HepG2 (cell line): ENCODE measurements around the gene SLC25A17. TPM values are rescaled to one million over a fixed set of nuclear protein-coding genes. Genes with fewer than 3 reads are reported as not detected.

ENCODE experiments used
- AHR ChIP-seq: IDR thresholded peaks from 2 replicates; pipeline ENCODE4 v1.6.1; 2018; ENCODE audit warnings: missing genetic modification reagents, missing compliant biosample characterization
- ATF1 ChIP-seq: IDR thresholded peaks from 2 replicates; pipeline ENCODE4 v1.6.1; 2016; ENCODE audit warnings: mild to moderate bottlenecking, control low read depth
- CBX2 ChIP-seq, 2 experiments: fragments of 200-600 bp in 1 of 2; sonication (generic); formaldehyde crosslinking in 1 of 2; IDR thresholded peaks; 2 replicates each; pipeline versions ENCODE4 v1.7.0 to v1.8.1; 2018 to 2022; ENCODE audit warnings: low read depth in 2 of 2, low read length in 1 of 2, mild to moderate bottlenecking in 1 of 2, missing genetic modification reagents in 1 of 2
- CHD4 ChIP-seq: fragments of 200-600 bp; sonication (generic); IDR thresholded peaks from 2 replicates; pipeline ENCODE4 v1.7.0; 2017; ENCODE audit warnings: mild to moderate bottlenecking, low read length, borderline replicate concordance
- FOSL2 ChIP-seq: sonication (generic); formaldehyde crosslinking; IDR thresholded peaks from 2 replicates; pipeline ENCODE4 v1.4.0; 2020; ENCODE audit warnings: missing genetic modification reagents
- FOXC1 ChIP-seq: sonication (generic); formaldehyde crosslinking; IDR thresholded peaks from 2 replicates; pipeline ENCODE4 v1.8.0; 2022; ENCODE audit warnings: mild to moderate bottlenecking, missing genetic modification reagents, borderline replicate concordance
- KAT7 ChIP-seq: IDR thresholded peaks from 2 replicates; pipeline ENCODE4 v1.6.1; 2018; ENCODE audit warnings: borderline replicate concordance, missing compliant biosample characterization
- NCOA5 ChIP-seq: sonication (generic); formaldehyde crosslinking; IDR thresholded peaks from 2 replicates; pipeline ENCODE4 v1.4.0; 2020; ENCODE audit warnings: missing genetic modification reagents
- PREB ChIP-seq: sonication (generic); formaldehyde crosslinking; IDR thresholded peaks from 2 replicates; pipeline ENCODE4 v1.4.0; 2020; ENCODE audit warnings: missing genetic modification reagents
- TERF1 ChIP-seq: sonication (generic); formaldehyde crosslinking; IDR thresholded peaks from 2 replicates; pipeline ENCODE4 v1.8.0; 2022; ENCODE audit warnings: mild to moderate bottlenecking, missing genetic modification reagents, moderate library complexity
- TFE3 ChIP-seq: IDR thresholded peaks from 2 replicates; pipeline ENCODE4 v1.6.1; 2016
- TSC22D2 ChIP-seq: sonication (generic); formaldehyde crosslinking; IDR thresholded peaks from 2 replicates; pipeline ENCODE4 v1.5.1; 2020; ENCODE audit warnings: missing genetic modification reagents, mild to moderate bottlenecking, borderline replicate concordance
- ZBTB20 ChIP-seq: sonication (generic); formaldehyde crosslinking; IDR thresholded peaks from 2 replicates; pipeline ENCODE4 v1.8.1; 2023; ENCODE audit warnings: missing genetic modification reagents, low read depth, mild to moderate bottlenecking, borderline replicate concordance
- ZNF280B ChIP-seq: sonication (generic); formaldehyde crosslinking; IDR thresholded peaks from 2 replicates; pipeline ENCODE4 v1.5.0; 2020; ENCODE audit warnings: missing genetic modification reagents, mild to moderate bottlenecking, borderline replicate concordance
- ZNF282 ChIP-seq: fragments of 450-650 bp; IDR thresholded peaks from 2 replicates; pipeline ENCODE4 v1.6.1; 2018; ENCODE audit not compliant: partially characterized antibody
- ZNF44 ChIP-seq: sonication (generic); formaldehyde crosslinking; IDR thresholded peaks from 2 replicates; pipeline ENCODE4 v1.5.1; 2020; ENCODE audit warnings: mild to moderate bottlenecking, missing genetic modification reagents
- ZNF570 ChIP-seq: sonication (generic); formaldehyde crosslinking; IDR thresholded peaks from 2 replicates; pipeline ENCODE4 v1.4.0; 2020; ENCODE audit warnings: mild to moderate bottlenecking, missing genetic modification reagents, borderline replicate concordance
- ZNF580 ChIP-seq: IDR thresholded peaks from 2 replicates; pipeline ENCODE4 v1.6.1; 2016; ENCODE audit warnings: low read depth, borderline replicate concordance
- ZNF597 ChIP-seq: sonication (generic); formaldehyde crosslinking; IDR thresholded peaks from 2 replicates; pipeline ENCODE4 v1.5.0; 2020; ENCODE audit warnings: missing genetic modification reagents
- ZNF660 ChIP-seq: sonication (generic); formaldehyde crosslinking; IDR thresholded peaks from 2 replicates; pipeline ENCODE4 v1.5.1; 2020; ENCODE audit warnings: mild to moderate bottlenecking, low read depth, missing genetic modification reagents, borderline replicate concordance
- ZNF891 ChIP-seq: sonication (generic); formaldehyde crosslinking; IDR thresholded peaks from 2 replicates; pipeline ENCODE4 v1.5.0; 2020; ENCODE audit warnings: mild to moderate bottlenecking, missing genetic modification reagents
- polyA plus RNA-seq, 8 experiments: library from polyadenylated mRNA; depleted of rRNA in 3 of 8; stranded (reverse) in 7 of 8; unstranded in 1 of 8; fragments of >200 nt; fragmentation: Illumina TruSeq in 4 of 8; extraction: Trizol in 4 of 8; gene quantifications; 2 replicates each; pipeline versions ENCODE4 v1.2.1 to v1.2.3, GENCODE V29; 2011 to 2016; ENCODE audit warnings: low read depth in 4 of 8, missing spikeins in 1 of 8, mixed read lengths in 1 of 8; ENCODE audit not compliant: insufficient read depth in 1 of 8
- total RNA-seq, 5 experiments: library from RNA; depleted of rRNA; stranded (reverse); fragments of >200 nt; fragmentation: Illumina TruSeq; extraction: Trizol; gene quantifications; 2 replicates each; pipeline ENCODE4 v1.2.3, GENCODE V29; 2016; ENCODE audit warnings: low read depth in 1 of 5

Gene SLC25A17
- total and polyA plus RNA-seq, 2 of the 13 experiments (the other 11 are each of a cell fraction or from before 2014, with no cell fraction given): 15.7 to 27.9 TPM

- TF ChIP-seq ZNF280B: peak; percentile 44; the same call in 1 of the 2 replicates
- peak; percentile 82; the same call in 1 of the 2 replicates for TF ChIP-seq KAT7 (CRISPR knock-in tag)
- TF ChIP-seq TERF1 (CRISPR knock-in tag): peak; percentile 82; the same call in 1 of the 2 replicates
- peak; percentile 88; the same call in 1 of the 2 replicates for TF ChIP-seq ZNF44 (CRISPR knock-in tag)
- no peak for TF ChIP-seq ZNF597 (CRISPR knock-in tag)
- TF ChIP-seq NCOA5 (CRISPR knock-in tag): no peak
- no peak; the same call in 1 of the 2 replicates for TF ChIP-seq AHR (CRISPR knock-in tag)
- no peak for TF ChIP-seq FOSL2 (CRISPR knock-in tag)
- no peak for TF ChIP-seq ZNF660 (CRISPR knock-in tag)
- peak; percentile 37; the same call in 1 of the 2 replicates for TF ChIP-seq CHD4
- TF ChIP-seq CBX2 (IDR thresholded peaks at IDR 0.05; ENCODE audit: low read depth, low read length): no peak
- TF ChIP-seq CBX2 (CRISPR knock-in tag; IDR thresholded peaks at IDR 0.05; ENCODE audit: low read depth): no peak
- peak; percentile 97 for TF ChIP-seq FOXC1 (CRISPR knock-in tag)
- TF ChIP-seq ZNF580: peak; percentile 31; the same call in 1 of the 2 replicates
- TF ChIP-seq PREB (CRISPR knock-in tag): no peak
- TF ChIP-seq TFE3 (CRISPR knock-in tag): peak; percentile 97
- TF ChIP-seq ZNF282: no peak
- peak; percentile 80 for TF ChIP-seq ZNF891 (CRISPR knock-in tag)
- 0 out of 2 replicates have a peak, but pooled peaks have one; percentile 77 for TF ChIP-seq ZNF570 (CRISPR knock-in tag)
- peak; percentile 97 for TF ChIP-seq ATF1 (CRISPR knock-in tag)
- TF ChIP-seq ZBTB20 (CRISPR knock-in tag): 0 out of 2 replicates have a peak, but pooled peaks have one; percentile 6
- no peak for TF ChIP-seq TSC22D2 (CRISPR knock-in tag)
Measured at GRCh38 chr22:40856513-40857308, 37.6 kb upstream of the SLC25A17 start, which contains the start of the genes ST13 and XPNPEP3 (continued).
